ENCODE measurements around the gene TPSB2.
"Not testable (repeated sequence)": the region's sequence is repeated elsewhere in the genome, so short reads cannot be mapped to it uniquely, and the experiment has no call there.

TPSB2 gene

GRCh38 chr16:1240436-1240835 is 10.5 kb upstream of the TPSB2 start, which contains the start of gene TPSAB1:
TPSAB1 (plus strand) TSS chr16:1240705; CDS start chr16:1240939, 234 bp downstream.
- DNase-seq (ENCODE audit: low read depth): not testable (repeated sequence)

DNA sequence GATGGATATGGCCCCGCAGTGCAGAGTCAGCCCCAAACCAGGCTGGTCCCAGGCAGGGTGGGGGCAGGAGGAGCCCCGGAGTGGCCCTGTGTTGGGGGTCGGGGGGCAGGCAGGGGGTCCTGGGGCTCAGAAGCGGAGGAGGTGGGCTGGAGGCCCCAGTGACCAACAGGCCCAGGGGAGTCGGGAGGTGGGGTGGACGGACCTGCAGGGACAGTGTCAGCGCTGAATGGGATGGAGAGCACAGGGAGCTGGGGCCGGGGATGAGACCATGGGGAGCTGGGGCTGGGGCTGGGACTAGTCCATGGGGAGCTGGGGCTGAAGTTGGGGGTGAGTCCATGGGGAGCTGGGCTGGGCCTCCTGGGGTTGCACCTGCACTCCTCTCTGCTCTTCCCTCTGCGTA is 9.6 kb upstream of the TPSB2 start:
- not testable (repeated sequence) for DNase-seq (ENCODE audit: low read depth)

DNA sequence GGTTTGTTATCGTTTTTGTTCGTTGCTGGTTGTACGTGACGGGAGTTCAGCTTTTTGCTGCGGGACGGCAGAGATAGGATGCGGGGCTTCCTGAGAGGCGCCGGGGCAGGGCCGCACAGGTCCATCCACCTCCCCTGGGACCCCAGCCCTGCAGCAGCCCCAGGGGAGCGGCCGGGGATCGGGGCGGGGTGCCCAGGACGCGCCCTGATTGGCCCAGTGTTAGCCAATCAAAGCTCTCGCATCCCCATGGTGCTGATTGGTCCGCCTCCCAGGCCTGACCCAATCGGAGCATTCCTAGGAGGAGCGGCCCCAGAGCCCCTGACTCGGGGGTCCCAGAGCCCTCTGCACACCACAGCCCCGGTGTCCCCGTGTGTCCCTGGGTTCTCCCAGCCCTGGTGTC is 8.9 kb upstream of the TPSB2 start:
- DNase-seq (ENCODE audit: low read depth): not testable (repeated sequence)

DNA sequence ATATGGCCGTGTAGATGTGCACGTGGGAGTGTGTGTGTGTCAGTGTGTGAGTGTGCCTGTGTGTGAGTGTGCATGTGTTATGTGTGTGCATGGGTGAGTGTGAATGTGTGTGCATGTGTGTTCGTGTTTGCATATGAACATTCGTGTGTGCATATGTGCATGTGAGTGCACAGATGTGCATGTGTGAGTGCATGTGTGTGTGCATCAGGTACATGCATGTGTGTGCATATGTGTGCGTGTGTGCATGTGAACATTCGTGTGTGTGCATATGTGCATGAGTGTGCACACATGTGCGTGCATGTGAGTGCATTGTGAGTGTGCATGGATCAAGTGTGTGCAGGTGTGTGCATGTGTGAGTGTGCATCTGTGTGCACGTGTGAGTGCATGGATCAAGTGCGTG is 8.0 kb upstream of the TPSB2 start:
- no peak for DNase-seq (ENCODE audit: low read depth)

- DNase-seq (ENCODE audit: low read depth): not testable (repeated sequence)
Observed at GRCh38 chr16:1236659-1237058, 6.7 kb upstream of the TPSB2 start.

DNA sequence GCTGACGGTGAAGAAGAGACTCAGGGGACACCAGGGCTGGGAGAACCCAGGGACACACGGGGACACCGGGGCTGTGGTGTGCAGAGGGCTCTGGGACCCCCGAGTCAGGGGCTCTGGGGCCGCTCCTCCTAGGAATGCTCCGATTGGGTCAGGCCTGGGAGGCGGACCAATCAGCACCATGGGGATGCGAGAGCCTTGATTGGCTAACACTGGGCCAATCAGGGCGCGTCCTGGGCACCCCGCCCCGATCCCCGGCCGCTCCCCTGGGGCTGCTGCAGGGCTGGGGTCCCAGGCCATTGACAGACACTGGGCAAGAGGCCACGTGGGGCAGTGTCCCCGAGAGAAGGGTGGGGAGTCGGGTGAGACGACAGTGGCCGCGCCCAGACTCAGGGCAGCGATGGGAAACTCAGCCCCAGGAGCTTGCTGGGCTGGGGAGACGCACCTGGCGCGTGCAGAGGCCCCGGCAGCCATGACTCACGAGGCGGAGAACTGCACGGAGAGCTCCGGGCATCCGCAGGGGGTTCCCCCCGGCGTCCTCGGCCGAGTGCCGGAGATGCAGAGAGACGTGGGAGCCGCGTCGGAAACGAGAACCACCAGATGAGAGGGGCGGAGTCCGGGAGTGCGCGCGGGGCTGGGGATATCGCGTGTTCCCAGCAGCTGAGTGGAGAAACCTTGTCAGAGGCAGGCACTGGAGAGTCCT is 2.2 kb upstream of the TPSB2 start:
- DNase-seq (ENCODE audit: low read depth): not testable (repeated sequence)

GRCh38 chr16:1231301-1231700 is 1.3 kb upstream of the TPSB2 start:
- DNase-seq (ENCODE audit: low read depth): not testable (repeated sequence)

GRCh38 chr16:1230471-1231212 is 658 bp upstream of the TPSB2 start:
- not testable (repeated sequence) for DNase-seq (ENCODE audit: low read depth)

GRCh38 chr16:1229476-1229875 is 508 bp downstream of the TPSB2 start:
- DNase-seq (ENCODE audit: low read depth): not testable (repeated sequence)

- not testable (repeated sequence) for DNase-seq (ENCODE audit: low read depth)
Observed at GRCh38 chr16:1228227-1228626, 1.8 kb downstream of the TPSB2 start.

DNA sequence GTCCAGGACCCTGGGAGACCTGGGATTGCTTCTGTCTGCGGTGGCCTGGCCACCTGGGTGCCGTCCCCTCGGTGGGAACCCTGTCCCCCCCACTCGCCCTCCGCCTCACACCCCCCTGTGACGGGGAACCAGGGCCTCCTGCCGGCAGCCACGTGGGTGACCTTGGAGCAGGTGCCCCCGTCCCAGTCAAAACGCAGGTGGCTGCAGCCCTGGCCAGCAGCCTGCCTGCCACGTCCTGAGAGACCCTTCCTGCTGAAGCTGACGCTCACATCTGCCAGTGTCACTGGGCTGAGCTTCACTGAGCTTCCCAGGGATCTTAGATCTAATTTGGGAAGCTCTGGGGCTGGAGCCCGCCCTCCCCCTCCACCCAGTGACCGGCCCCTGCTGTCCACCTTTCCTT is 3.3 kb downstream of the TPSB2 start:
- not testable (repeated sequence) for DNase-seq (ENCODE audit: low read depth)

GRCh38 chr16:1225728-1226311 is 4.2 kb downstream of the TPSB2 start:
- DNase-seq (ENCODE audit: low read depth): not testable (repeated sequence)

DNA sequence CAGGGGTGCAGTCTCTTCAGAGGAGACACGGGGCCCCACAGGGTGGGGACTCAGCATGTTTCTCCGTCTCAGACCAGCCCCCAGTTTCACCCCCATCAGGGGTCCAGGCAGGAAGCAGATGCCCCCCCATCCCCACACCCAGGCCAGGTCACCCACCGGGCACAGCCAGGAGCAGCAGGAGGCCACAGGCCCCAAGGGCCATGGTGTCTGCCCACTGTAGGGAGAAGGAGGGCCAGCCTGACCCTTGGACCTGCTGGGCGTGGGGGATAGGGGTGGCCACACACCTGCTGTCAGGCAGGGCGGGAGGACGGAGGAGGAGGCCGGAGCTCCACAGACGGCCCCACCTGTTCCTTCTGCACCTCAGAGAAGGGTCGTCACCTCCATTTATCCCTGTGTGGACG is 4.9 kb downstream of the TPSB2 start, which contains the start of gene TPSG1:
TPSG1 (minus strand) TSS at position 218 of the 401 bp plus-strand sequence; CDS start at position 202, 16 bp downstream.
- no peak for DNase-seq (ENCODE audit: low read depth)

GRCh38 chr16:1224558-1224957 is 5.4 kb downstream of the TPSB2 start:
- DNase-seq (ENCODE audit: low read depth): no peak

DNA sequence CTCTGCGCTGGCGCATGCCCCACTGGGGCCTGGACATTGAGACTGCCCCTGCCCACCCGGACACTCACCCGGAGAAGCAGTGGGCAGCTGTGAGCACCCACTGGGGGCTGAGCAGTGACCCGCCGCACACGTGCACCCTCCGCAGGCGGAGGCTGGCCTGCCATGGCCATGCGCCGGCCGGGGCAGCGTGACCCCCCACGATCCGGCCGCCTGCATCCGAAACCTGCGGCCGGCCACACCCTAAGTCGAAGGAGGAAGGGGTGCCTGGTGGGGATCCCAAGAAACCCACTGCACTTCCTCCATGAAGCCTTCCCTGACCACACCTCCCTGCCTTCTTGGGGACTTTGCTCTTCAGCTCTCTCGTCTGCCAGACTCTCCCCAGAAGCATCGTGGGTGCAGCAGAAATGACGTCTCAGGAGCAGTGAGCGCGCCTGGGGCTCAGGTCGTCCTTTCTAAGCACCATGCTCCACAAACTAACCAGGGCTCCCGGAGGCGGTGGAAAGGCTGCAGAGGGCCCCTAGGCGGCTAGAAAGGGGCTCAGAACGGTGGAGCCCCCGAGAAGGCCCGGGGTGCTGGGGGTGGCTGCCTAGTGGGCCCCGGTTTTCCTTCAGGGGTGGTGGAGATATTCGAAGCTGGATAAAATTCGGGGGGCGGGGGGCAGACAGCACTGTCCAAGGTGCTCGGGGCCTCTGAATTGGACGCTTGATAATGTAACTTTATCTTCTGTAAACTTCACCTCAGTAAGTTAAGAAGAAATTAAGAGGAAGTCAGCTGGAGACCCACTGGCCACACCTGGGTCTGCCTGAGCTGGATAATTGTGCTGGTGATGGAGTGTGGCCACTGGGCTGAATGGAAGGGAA is 6.4 kb downstream of the TPSB2 start:
- DNase-seq (ENCODE audit: low read depth): no peak

- DNase-seq (ENCODE audit: low read depth): no peak
Observed at GRCh38 chr16:1222553-1223354, 7.2 kb downstream of the TPSB2 start.

DNA sequence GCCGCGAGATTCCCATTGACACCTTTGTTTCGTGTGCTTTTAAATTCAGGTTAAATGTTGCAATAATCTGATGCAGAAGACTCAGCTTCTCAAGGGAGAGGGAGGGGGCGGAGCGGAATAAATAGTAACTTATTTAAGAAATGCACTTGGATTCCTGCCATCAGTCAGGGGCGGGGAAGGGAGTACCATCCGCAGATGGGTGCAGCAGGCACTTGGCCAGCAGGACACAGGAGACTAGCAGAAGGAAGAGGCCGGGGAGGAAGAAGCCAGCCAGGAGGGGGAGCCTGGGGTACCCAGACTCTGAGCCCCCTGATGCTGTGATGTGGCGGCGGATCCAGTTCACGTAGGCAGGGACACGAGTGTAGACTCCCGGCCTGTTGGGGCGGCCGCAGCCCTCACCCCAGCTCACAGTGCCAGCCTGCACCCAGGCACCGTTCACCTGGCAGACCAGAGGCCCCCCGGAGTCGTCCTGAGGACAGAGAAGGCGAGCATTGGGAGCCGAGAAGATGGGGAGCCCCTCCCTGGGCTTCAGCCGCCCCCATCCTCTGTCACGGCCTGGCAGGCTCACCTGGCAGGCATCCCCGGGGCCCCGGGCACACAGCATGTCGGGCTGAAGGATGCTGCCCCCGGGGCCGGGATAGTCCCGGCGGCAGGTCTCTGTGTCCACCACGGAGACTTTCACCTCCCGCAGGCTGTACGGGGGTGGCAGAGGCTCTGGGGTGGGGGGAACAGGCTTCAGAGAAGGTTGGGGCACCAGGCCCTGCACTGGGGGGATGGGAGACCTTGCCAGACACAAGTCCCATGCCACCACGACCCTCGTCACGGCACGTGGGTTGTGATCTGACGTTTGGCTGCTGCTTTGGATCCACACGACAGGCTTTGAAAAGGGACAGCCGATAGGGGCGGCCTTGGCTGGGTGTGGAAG is 8.1 kb downstream of the TPSB2 start:
- no peak for DNase-seq (ENCODE audit: low read depth)

- DNase-seq (ENCODE audit: low read depth): no peak
Observed at GRCh38 chr16:1220841-1221627, 8.9 kb downstream of the TPSB2 start.

DNA sequence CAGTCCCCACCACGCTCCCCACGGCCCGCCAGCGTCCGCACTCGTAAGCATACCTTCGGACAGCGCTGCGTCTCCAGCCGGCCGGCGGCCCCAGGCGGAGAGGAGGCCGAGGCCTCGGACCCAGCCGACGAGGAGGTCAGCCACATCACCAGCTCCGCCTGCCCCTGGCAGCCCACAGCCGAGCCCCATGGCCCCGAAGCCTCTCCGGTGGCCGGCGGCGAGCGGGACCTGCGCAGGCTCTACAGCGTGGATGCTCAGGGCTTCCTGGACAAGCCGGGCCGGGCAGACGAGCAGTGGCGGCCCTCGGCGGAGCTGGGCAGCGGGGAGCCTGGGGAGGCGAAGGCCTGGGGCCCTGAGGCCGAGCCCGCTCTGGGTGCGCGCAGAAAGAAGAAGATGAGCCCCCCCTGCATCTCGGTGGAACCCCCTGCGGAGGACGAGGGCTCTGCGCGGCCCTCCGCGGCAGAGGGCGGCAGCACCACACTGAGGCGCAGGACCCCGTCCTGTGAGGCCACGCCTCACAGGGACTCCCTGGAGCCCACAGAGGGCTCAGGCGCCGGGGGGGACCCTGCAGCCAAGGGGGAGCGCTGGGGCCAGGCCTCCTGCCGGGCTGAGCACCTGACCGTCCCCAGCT is 9.8 kb downstream of the TPSB2 start:
- DNase-seq (ENCODE audit: low read depth): no peak

All from stimulated activated CD8-positive, alpha-beta memory T cell treated with anti-CD3 and anti-CD28 coated beads, Interleukin-7, amount 100 ng/mL, for 24 hours (primary cell).